Spleen (tissue), 11 donors: ENCODE data around the gene E4F1. TPM values are rescaled to one million over a fixed set of nuclear protein-coding genes. Genes with fewer than 3 reads are reported as not detected.

ENCODE experiments used
- DNase-seq: peaks from one replicate; pipeline ENCODE4 v3.0.0-alpha.2; 2020
- H3K27ac ChIP-seq, 8 donors: fragments of 200-600 bp; sonication (generic) in 7 of 8; 1 replicate in 4 of 8; 2 replicates in 4 of 8; pipeline versions ENCODE4 v1.5.0 to v1.8.0; 2016 to 2021; ENCODE audit warnings: inconsistent platforms in 4 of 8, mild to moderate bottlenecking in 4 of 8, moderate library complexity in 1 of 8
- H3K27me3 ChIP-seq, 7 donors: fragments of 200-600 bp; sonication (generic) in 6 of 7; replicated peaks in 1 of 7; 1 replicate in 4 of 7; 2 replicates in 3 of 7; pipeline versions ENCODE4 v1.5.0 to v1.8.0; 2016 to 2021; ENCODE audit warnings: inconsistent platforms in 3 of 7, mild to moderate bottlenecking in 1 of 7
- H3K36me3 ChIP-seq, 6 donors: fragments of 200-600 bp; sonication (generic) in 5 of 6; 1 replicate in 4 of 6; 2 replicates in 2 of 6; pipeline versions ENCODE4 v1.5.0 to v1.8.0; 2016 to 2021; ENCODE audit warnings: inconsistent platforms in 2 of 6
- H3K4me1 ChIP-seq, 6 donors: fragments of 200-600 bp; sonication (generic) in 5 of 6; 1 replicate in 3 of 6; 2 replicates in 3 of 6; pipeline versions ENCODE4 v1.5.0 to v1.8.0; 2016 to 2021; ENCODE audit warnings: inconsistent platforms in 3 of 6
- H3K4me3 ChIP-seq, 8 donors: fragments of 200-600 bp; sonication (generic) in 7 of 8; 1 replicate in 4 of 8; 2 replicates in 4 of 8; pipeline versions ENCODE4 v1.5.0 to v1.8.0; 2016 to 2021; ENCODE audit warnings: inconsistent platforms in 4 of 8, mild to moderate bottlenecking in 4 of 8, moderate library complexity in 2 of 8
- H3K9me3 ChIP-seq, 8 donors: fragments of 200-600 bp; sonication (generic) in 7 of 8; 1 replicate in 4 of 8; 2 replicates in 4 of 8; pipeline versions ENCODE4 v1.5.0 to v1.8.0; 2016 to 2021; ENCODE audit warnings: inconsistent platforms in 4 of 8
- POLR2A ChIP-seq, 3 donors: fragments of 450-650 bp; IDR thresholded peaks; one replicate each; pipeline ENCODE4 v1.5.1; 2017; ENCODE audit warnings: antibody characterized with exemption in 3 of 3, mild to moderate bottlenecking in 1 of 3
- POLR2AphosphoS5 ChIP-seq, 3 donors: sonication (generic); formaldehyde crosslinking; IDR thresholded peaks; one replicate each; pipeline ENCODE4 v1.5.1; 2017; ENCODE audit warnings: antibody characterized with exemption in 3 of 3
- WGBS, 5 donors: extraction: QIAGEN DNeasy Blood & Tissue Kit in 3 of 5; methylation state at CpG; one replicate each; pipeline versions ENCODE4 v1.1.5 to v1.1.7; 2013 to 2018; 5-methylcytosine and 5-hydroxymethylcytosine counted together
- intact Hi-C: fragments of 100-400 bp; cut with DNase I; formaldehyde crosslinking; loops from one replicate; pipeline ENCODE4 v1.15.0; 2023; ENCODE audit warnings: low total_unique reads
- polyA plus RNA-seq, 3 donors: library from polyadenylated mRNA; stranded (reverse); fragments of 200-250 nt; gene quantifications; one replicate each; pipeline ENCODE4 v1.2.1, GENCODE V29; 2013
- total RNA-seq, 7 donors: library from RNA; depleted of rRNA in 3 of 7; stranded (reverse); fragments of >200 nt in 3 of 7; fragmentation: NEBNext Ultra II Directional in 4 of 7; extraction: Animal tissue kit (Norgen Biotek cat#: 25700) in 4 of 7; gene quantifications; one replicate each; pipeline versions ENCODE4 v1.1.0 to v1.2.1, GENCODE V29; 2016 to 2021
- TF ChIP-seq, protein P1 (sequence below), 11 experiments: fragments of 200-600 bp in 7 of 11; fragments of 450-650 bp in 4 of 11; sonication (generic) in 4 of 11; IDR thresholded peaks in 8 of 11; conservative IDR thresholded peaks in 3 of 11; 1 replicate in 7 of 11; 2 replicates in 4 of 11; pipeline versions ENCODE4 v1.4.0 to v1.8.0; 2016 to 2021; ENCODE audit warnings: antibody characterized with exemption in 11 of 11, inconsistent platforms in 4 of 11, mild to moderate bottlenecking in 1 of 11
- donor health status: healthy with polysubstance abuse.
- donor health status: DM: no; HTN: no; CAD: no; lungs with moderate emphysema.
- donor health status: DM: no; HTN: no; CAD: no.
- donor health status: Bipolar disorder and iron deficiency.
- donor health status: healthy.
- donor health status: DM: no; HTN: no; CAD: no.
- donor health status: DM: yes; HTN: yes; CAD: no.

E4F1 gene
- total and polyA plus RNA-seq, 10 donors = 20.8 to 41.4 (median 29.1) TPM

DNA sequence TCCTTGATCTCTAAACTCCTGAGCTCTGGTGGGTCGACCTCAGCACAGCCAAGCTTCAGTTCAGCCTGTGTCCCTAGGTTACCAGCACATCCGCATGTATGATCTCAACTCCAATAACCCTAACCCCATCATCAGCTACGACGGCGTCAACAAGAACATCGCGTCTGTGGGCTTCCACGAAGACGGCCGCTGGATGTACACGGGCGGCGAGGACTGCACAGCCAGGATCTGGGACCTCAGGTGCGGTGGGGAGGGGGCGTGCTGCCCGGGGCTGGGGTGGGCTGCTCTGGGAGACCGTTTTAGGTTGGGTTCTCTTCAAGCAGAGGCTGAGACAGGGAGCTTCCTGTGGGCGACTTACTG is 17.0 kb upstream of the E4F1 start:
- Histone ChIP-seq H3K27ac (peak overlapping the region in 5 of 8 donors; percentile 97 to 99 (median 98)), H3K4me3 (peak overlapping the region in 6 of 8 donors; percentile 61 to 82 (median 68)), H3K4me1 (peaks cover 12 to 49% (median 32%) of the 10 kb centered on the region in 6 donors), H3K27me3 (no peaks in the 10 kb centered on the region), H3K9me3 (no peaks in the 10 kb centered on the region), H3K36me3 (peaks cover 0 to 43% (median 33%) of the 10 kb centered on the region in 6 donors)
- intact Hi-C loops = no loop called here
- DNase-seq = no peak
- TF ChIP-seq POLR2A (IDR thresholded peaks at IDR 0.05) (no peak), POLR2AphosphoS5 (IDR thresholded peaks at IDR 0.05) (no peak)
- TF ChIP-seq, protein P1, sequence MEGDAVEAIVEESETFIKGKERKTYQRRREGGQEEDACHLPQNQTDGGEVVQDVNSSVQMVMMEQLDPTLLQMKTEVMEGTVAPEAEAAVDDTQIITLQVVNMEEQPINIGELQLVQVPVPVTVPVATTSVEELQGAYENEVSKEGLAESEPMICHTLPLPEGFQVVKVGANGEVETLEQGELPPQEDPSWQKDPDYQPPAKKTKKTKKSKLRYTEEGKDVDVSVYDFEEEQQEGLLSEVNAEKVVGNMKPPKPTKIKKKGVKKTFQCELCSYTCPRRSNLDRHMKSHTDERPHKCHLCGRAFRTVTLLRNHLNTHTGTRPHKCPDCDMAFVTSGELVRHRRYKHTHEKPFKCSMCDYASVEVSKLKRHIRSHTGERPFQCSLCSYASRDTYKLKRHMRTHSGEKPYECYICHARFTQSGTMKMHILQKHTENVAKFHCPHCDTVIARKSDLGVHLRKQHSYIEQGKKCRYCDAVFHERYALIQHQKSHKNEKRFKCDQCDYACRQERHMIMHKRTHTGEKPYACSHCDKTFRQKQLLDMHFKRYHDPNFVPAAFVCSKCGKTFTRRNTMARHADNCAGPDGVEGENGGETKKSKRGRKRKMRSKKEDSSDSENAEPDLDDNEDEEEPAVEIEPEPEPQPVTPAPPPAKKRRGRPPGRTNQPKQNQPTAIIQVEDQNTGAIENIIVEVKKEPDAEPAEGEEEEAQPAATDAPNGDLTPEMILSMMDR (IDR thresholded peaks at IDR 0.05 in 8 of 11, conservative IDR thresholded peaks at IDR 0.05 in 3 of 11) = no peak
- WGBS, 5 donors = 74 to 87% (median 81%) methylated on average over 18 of the region's 18 CpGs

DNA sequence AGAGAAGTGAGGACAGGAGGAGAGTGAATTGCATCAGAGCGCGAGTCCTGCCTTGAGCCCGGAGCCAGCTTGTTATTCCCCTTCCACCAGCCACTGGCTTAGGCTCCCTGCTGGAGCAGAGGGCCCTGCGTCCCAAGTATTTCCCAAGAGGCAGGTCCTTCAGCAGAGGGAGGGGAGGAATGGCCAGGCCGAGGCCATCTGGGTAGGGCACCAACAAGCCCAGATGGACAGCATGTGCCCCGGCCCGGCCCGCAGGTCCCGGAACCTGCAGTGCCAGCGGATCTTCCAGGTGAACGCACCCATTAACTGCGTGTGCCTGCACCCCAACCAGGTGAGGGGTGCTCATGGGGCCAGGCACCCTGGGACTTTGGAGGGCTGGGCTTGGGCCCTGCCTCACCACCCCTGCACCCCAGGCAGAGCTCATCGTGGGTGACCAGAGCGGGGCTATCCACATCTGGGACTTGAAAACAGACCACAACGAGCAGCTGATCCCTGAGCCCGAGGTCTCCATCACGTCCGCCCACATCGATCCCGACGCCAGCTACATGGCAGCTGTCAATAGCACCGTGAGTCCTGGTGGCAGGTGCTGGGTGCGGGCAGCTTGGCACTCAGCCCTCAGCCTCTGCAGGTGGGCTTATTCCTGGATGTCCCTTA is 16.5 kb upstream of the E4F1 start:
- Histone ChIP-seq H3K27me3 (no peaks in the 10 kb centered on the region), H3K4me1 (peaks cover 12 to 54% (median 34%) of the 10 kb centered on the region in 6 donors), H3K36me3 (peaks cover 0 to 46% (median 33%) of the 10 kb centered on the region in 6 donors), H3K27ac (peak overlapping the region in 2 of 8 donors; percentile 97 to 99), H3K4me3 (peak overlapping the region in 1 of 8 donors; percentile 82), H3K9me3 (no peaks in the 10 kb centered on the region)
- TF ChIP-seq, protein P1 (IDR thresholded peaks at IDR 0.05 in 8 of 11, conservative IDR thresholded peaks at IDR 0.05 in 3 of 11) = no peak
- no peak for TF ChIP-seq POLR2A (IDR thresholded peaks at IDR 0.05)
- TF ChIP-seq POLR2AphosphoS5 (IDR thresholded peaks at IDR 0.05) = peak in 1 of 3 donors; percentile 43
- 84 to 94% (median 90%) methylated on average over 10 to 23 of the region's 23 CpGs for WGBS, 5 donors
- intact Hi-C loops = no loop called here
- no peak for DNase-seq

DNA sequence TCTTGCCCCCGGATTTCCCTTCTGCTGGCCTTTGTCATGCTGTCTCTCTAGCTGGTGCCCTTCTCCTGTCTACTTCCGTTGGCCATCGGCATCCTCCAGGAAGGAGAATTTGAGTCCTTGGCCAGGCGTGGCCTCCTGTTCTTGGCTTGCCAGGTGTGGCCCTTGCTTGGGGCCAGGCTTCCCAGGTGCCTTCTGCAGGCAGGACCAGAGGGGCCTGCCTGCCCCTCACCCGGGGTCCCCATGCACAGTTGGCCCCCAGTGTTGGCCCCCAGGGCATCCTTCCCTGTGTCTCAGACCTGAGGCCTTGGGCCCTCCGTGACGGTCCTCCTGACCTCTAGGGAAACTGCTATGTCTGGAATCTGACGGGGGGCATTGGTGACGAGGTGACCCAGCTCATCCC is 15.5 kb upstream of the E4F1 start:
- H3K4me3 ChIP-seq = no peak overlapping the region
- TF ChIP-seq POLR2A (IDR thresholded peaks at IDR 0.05) (no peak), POLR2AphosphoS5 (IDR thresholded peaks at IDR 0.05) (no peak)
- TF ChIP-seq, protein P1 (IDR thresholded peaks at IDR 0.05 in 8 of 11, conservative IDR thresholded peaks at IDR 0.05 in 3 of 11) = no peak

DNA sequence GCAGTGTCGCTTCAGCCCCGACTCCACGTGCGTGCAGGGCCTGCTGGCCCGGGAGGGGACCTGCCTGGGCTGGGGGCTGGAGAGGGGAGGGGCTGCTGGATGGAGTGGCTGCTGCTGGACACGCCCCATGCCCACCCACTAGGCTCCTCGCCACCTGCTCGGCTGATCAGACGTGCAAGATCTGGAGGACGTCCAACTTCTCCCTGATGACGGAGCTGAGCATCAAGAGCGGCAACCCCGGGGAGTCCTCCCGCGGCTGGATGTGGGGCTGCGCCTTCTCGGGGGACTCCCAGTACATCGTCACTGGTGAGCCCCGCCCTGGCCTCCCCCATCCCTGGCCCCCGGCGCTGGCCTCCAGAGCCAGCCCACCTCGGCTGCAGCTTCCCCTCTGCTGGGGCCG is 15.1 kb upstream of the E4F1 start:
- H3K36me3 ChIP-seq = peaks cover 0 to 54% (median 33%) of the 10 kb centered on the region in 6 donors
- H3K27ac ChIP-seq = no peak overlapping the region
- TF ChIP-seq, protein P1 (IDR thresholded peaks at IDR 0.05 in 8 of 11, conservative IDR thresholded peaks at IDR 0.05 in 3 of 11) = no peak
- TF ChIP-seq POLR2AphosphoS5 (IDR thresholded peaks at IDR 0.05) = peak in 1 of 3 donors; percentile 12
- WGBS, 5 donors = 87 to 97% (median 89%) methylated on average over 11 to 23 of the region's 23 CpGs
- H3K27me3 ChIP-seq = no peaks in the 10 kb centered on the region
- intact Hi-C loops = no loop called here
- H3K4me3 ChIP-seq = no peak overlapping the region
- peaks cover 23 to 68% (median 46%) of the 10 kb centered on the region in 6 donors for H3K4me1 ChIP-seq
- no peak for DNase-seq
- no peaks in the 10 kb centered on the region for H3K9me3 ChIP-seq

More for the DNA sequence above, 15.5 kb upstream of the E4F1 start:
- WGBS, 5 donors = 83 to 91% (median 86%) methylated on average over 9 of the region's 9 CpGs
- intact Hi-C loops = no loop called here
- H3K27ac ChIP-seq = no peak overlapping the region
- DNase-seq = no peak
- H3K4me1 ChIP-seq = peaks cover 19 to 63% (median 42%) of the 10 kb centered on the region in 6 donors
- H3K9me3 ChIP-seq = no peaks in the 10 kb centered on the region
- H3K36me3 ChIP-seq = peaks cover 0 to 54% (median 33%) of the 10 kb centered on the region in 6 donors
- H3K27me3 ChIP-seq = no peaks in the 10 kb centered on the region
